ENCODE data around the gene LZTS3.
"Not testable (repeated sequence)": the region's sequence is repeated elsewhere in the genome, so short reads cannot be mapped to it uniquely, and the experiment has no call there.

LZTS3 gene

GRCh38 chr20:3166913-3167342, 6.4 kb downstream of the LZTS3 start:
- no peak for DNase-seq

DNA sequence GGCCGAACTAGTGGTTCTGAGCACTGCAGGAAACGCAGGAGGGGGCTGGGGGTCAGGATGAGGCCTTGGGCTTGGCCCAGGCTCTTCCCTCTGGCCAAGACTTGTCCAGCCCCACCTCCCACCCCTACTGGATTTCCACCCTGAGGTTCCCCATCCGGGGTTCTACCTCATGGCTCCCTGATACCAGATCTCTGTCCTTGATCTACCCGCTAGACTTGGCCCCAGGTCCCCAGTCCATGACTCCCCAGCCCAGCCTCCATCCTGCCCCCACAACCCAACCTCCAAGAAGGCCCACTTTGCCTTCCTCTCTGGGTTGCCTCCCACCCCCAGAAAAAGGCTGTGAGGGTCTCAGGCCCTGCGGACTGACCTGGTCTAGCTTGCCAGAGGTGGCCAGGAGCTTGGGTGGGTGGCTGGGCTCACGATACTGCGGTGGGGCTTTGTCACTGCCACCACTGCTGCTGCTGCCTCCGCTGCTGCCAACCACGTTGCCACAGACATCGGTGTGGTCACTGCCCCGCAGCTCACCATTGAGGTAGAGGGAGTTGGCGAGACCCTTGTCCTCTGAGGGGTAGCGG, 6.9 kb downstream of the LZTS3 start:
- DNase-seq, result no peak

DNA sequence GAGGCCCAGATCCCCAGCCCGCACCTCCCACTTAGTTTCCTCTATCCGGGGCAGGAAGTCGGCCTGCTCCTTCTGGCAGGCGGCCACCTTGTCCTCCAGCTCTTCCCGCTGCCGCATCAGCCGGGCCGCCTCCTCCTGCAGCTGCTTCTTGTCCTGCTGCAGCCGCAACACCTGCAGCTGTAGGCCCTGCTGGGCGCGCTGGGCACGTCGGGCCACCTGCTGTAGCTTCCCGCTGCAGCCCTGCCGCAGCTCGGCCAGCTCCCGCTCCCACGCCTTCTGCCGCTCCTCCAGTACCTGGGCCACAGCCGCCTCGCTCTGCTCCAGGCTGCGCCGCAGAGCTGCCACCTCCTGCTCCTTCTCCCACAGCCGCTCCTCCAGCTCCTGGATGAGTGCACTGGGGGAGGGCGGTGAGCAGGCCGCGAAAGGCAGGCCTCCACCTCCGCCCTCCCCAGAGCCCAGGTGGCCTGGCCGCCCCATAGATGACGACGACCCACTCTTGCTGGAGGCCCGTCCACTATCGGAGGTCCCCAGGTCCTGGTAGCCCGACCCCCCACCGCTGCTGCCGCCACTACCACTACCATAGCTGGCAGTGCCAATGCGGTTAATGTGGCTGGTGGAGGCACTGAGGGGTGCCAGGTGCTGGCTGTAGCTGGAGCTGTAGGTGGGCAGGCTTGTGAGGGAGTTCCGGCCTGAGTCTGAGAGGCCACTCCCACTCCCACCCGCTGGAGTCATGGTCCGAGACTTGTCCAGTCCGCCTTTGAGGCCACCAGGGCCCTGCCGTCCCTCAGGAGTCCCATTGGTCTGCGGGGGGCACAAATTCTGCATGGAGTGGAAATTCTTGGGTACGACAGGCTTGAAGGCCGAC, 7.6 kb downstream of the LZTS3 start:
- no peak for DNase-seq

GRCh38 chr20:3164763-3165410, 8.5 kb downstream of the LZTS3 start:
- no peak for DNase-seq

- DNase-seq, result no peak
Observed at GRCh38 chr20:3164043-3164762, 9.1 kb downstream of the LZTS3 start.

GRCh38 chr20:3163099-3164042, 10.0 kb downstream of the LZTS3 start:
- DNase-seq, result no peak

GRCh38 chr20:3162080-3162611, 11.2 kb downstream of the LZTS3 start:
- DNase-seq, result no peak

DNA sequence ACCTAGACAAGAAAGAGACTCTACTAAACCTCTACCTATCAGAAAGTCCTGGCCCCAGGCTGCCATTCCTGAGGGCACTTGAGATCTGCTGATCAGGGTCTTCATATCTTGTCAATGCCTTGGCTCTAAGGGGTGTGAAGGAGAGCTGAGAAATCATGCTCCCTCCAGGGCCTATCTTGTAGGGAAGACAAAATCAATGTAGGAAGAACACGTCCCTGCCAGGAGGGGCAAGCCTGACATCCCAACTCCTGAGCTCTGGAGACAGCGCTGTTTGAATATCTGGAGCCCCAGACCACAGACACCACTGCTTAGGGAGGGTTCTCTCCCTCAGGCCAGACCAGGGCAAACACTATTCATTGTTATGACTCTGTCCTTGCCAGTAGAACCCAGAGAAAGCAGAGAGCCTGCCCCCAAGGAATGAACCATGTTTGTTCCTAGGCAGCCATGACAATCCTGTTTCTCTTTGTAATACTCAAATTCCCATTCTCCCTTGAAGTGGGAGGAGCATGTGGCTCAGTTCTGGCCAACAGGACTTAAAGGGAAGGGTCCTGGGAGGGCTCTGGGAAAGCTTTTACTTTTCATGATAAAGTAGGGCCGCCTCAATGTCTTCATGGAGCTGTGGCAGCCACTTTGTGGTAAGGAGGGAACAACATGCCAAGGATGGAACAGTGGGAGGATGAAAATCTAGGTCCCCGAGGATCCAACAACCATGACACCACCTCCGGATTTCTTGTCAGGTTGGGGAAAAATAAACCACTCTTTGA, 11.9 kb downstream of the LZTS3 start:
- DNase-seq, result no peak

- no peak for DNase-seq
Observed at GRCh38 chr20:3160418-3160817, 12.9 kb downstream of the LZTS3 start.

DNA sequence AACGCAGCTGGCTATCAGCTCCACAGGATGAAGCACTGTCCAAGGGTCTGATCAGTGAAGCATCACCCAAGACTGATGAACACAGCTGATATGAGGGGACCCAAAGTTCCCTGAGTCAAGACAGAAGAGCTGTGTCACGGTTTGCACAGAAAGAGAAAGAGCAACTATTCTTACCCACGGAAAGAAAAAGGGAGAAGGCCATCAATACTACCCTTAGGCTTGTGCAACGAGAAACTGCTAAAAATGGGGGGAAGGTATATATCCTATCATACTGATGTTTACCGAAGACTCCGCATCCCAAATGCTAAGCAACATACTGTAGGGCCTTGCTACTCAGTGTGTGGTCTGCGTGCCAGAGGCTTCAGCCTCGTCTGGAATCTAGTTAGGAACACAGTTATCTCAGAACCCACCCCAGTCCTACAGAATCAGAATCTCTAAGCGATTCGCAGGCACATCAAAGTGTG, 14.3 kb downstream of the LZTS3 start:
- DNase-seq, result no peak

GRCh38 chr20:3157817-3158216, 15.5 kb downstream of the LZTS3 start:
- no peak for DNase-seq

DNA sequence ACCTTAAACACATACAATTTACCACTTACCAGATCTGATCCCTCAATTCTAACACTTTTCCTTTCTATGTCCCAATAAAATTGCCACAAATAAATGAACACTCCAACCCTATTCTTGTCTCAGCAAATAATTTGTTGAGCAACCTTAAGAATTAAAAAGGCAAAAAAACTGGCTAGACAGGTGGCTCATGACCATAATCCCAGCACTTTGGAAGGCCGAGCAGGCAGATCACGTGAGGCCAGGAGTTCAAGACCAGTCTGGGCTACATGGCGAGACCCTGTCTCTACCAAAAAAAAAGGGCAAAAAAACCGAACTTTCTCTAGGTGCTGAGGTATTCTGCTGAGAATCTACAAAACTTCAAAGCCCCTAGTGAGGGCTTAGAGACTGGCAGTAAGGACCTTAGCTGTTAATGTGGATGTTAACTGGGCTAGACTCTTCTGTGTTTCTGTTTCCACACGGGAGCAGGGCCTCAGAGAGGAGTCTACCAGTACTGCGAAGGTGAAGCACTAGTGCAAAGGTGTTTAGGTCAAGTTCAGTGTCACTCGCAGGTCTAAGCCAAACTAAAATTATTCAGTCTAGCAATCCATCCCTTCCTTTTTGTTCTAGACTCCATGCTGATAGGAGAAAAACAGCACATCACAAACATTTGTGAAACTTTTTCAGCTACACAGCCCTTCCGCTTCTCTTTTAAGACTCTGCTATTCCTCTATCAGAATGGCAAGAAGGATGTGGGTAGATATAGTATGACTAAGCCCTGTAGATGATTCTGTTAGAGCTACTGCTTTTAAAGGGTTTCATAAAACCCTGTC, 16.3 kb downstream of the LZTS3 start:
- no peak for DNase-seq

- DNase-seq, result not testable (repeated sequence)
Observed at GRCh38 chr20:3152057-3152644, 21.2 kb downstream of the LZTS3 start.

DNA sequence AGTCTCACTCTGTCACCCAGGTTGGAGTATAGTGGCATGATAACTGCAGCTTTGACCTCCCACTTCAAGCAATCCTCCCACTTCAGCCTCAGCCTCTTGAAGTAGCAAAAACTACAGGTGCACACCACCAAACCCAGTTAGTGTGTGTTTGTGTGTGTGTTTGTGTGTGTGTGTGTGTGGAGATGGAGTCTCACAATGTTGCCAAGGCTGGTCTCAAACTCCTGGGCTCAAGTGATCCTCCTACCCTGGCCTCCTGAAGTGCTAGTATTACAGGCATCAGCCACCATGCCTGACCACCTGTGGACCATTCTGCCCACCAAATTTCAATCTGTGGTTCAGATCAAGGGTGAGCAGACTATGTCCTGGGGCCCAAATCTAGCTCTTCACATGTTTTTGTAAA, 22.4 kb downstream of the LZTS3 start:
- DNase-seq, result no peak

DNA sequence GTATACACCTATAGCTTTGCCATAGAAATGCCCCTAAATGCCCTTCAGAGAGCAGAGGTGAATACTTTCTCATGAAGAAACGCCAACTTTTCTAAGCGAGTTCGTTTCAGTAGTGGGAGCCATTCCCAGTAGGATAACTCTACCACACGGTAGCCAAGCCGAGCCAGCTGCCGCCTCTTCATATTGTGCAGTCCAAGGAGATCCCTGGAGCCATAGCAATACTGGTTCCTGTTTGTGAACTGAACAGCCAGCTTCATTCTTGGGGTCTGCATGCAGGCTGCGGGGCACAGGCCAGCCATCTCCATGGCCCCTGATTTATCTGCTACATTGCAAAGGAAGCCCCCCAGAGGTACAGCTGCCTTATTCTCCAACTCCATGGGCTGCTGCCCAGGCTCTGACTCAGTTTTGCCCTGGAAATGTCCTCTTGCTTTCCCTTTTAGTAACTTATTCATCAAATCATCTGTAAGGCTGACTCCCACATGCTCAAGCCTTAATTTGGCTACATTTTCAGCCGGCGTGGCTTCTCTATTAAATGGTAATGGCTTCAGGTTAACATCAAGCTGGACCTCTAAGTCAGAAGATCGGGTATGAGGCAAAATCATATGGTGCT, 26.5 kb downstream of the LZTS3 start:
- no peak for DNase-seq

DNA sequence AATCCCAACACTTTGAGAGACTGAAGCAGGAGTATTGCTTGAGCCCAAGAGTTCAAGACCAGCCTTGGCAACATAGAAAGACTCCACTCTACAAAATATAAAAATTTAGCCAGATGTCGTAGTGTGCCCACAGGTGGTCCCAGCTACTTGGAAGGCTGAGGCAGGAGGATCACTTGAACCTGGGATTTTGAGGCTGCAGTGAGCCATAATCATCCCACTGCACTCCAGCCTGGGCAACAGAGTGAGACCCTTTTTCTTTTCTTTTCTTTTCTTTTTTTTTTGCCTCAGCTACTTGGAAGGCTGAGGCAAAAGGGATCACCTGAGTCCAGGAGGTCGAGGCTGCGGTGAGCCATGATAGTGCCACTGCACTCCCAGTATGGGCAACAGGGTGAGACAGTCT, 31.6 kb downstream of the LZTS3 start:
- DNase-seq, result no peak

GRCh38 chr20:3137492-3137891, 35.9 kb downstream of the LZTS3 start:
- DNase-seq, result no peak

DNA sequence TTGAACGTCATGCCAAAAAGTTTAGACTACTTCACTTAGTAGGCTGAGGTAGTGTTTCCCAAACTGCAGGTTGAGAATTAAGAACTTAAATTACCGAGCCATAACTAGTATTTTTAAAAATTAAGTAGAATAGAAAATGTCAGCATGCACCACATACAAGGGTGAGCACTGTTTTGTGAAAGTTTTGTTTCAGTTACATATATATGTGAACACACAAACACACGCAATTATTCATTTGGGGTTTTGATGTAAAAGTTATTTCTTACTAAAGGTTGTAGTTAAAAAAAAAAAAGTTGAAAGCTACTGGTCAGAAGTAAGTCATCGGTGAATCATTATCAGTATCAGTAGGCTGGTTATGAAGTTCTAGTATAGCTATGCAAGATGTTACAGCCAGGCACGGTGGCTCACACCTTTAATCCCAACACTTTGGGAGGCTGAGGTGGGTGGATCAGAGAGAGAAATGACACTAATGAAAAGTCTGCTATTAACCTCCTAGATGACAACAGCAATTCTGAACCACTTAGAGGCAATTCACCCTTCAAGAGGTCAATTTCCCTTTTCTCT, 37.8 kb downstream of the LZTS3 start:
- no peak for DNase-seq

- no peak for DNase-seq
Observed at GRCh38 chr20:3134151-3134550, 39.2 kb downstream of the LZTS3 start.
